MCF 10A (cell line): ENCODE data around the gene PFDN1. TPM values are rescaled to one million over a fixed set of nuclear protein-coding genes. Genes with fewer than 3 reads are reported as not detected.

ENCODE experiments used
- BruUV-seq: library from RNA; stranded (reverse); fragments of 400-500 nt; replicated peaks from 2 replicates; lab custom pipeline; 2021; lab: Mats Ljungman, UMichigan
- CTCF ChIA-PET: fragments of 300-600 bp; sonication (Branson Sonifier 250); formaldehyde crosslinking; extraction: SDS; loops from one replicate; lab custom pipeline; 2021; ENCODE audit warnings: antibody characterized with exemption, inconsistent platforms; lab: Yijun Ruan, JAX
- POLR2A ChIA-PET: fragments of 300-600, 350-650 bp; sonication (Branson Sonifier 250); formaldehyde crosslinking; extraction: SDS; loops from one replicate; lab custom pipeline; 2020; ENCODE audit warnings: antibody characterized with exemption, inconsistent platforms; lab: Yijun Ruan, JAX
- DNase-seq: peaks from one replicate; pipeline ENCODE4 v3.0.0-alpha.2; 2018; ENCODE audit not compliant: unreplicated experiment
- H3K27ac Mint-ChIP-seq: one replicate; pipeline ENCODE4 v1.8.0; 2022; ENCODE audit warnings: mild to moderate bottlenecking, low read depth, mixed read lengths; ENCODE audit not compliant: unreplicated experiment
- H3K27me3 Mint-ChIP-seq: one replicate; pipeline ENCODE4 v1.8.0; 2022; ENCODE audit warnings: mixed read lengths; ENCODE audit not compliant: insufficient read depth, unreplicated experiment
- H3K36me3 Mint-ChIP-seq: one replicate; pipeline ENCODE4 v1.8.0; 2022; ENCODE audit warnings: mild to moderate bottlenecking, moderate library complexity, mixed read lengths; ENCODE audit not compliant: insufficient read depth, unreplicated experiment
- H3K4me1 Mint-ChIP-seq: one replicate; pipeline ENCODE4 v1.8.0; 2022; ENCODE audit warnings: mixed read lengths; ENCODE audit not compliant: insufficient read depth, unreplicated experiment
- H3K4me3 Mint-ChIP-seq: one replicate; pipeline ENCODE4 v1.8.0; 2022; ENCODE audit warnings: mild to moderate bottlenecking, moderate library complexity, mixed read lengths; ENCODE audit not compliant: unreplicated experiment
- H3K9me3 Mint-ChIP-seq: one replicate; pipeline ENCODE4 v1.8.0; 2022; ENCODE audit warnings: mixed read lengths; ENCODE audit not compliant: unreplicated experiment
- intact Hi-C: fragments of 100-400 bp; cut with micrococcal nuclease; formaldehyde crosslinking; loops from 2 replicates; pipeline ENCODE4 v1.14.1; 2022
- total RNA-seq: library from RNA; stranded (reverse); gene quantifications from 2 replicates; pipeline ENCODE4 v1.2.3, GENCODE V29; 2022
- TF ChIP-seq, protein P1 (sequence below): fragments of 200-600 bp; IDR thresholded peaks from one replicate; pipeline ENCODE4 v1.8.0; 2022; ENCODE audit warnings: antibody characterized with exemption, mild to moderate bottlenecking; ENCODE audit not compliant: unreplicated experiment

Gene PFDN1
- total RNA-seq, 1 experiment from 2014 or later: 94.7 TPM

DNA sequence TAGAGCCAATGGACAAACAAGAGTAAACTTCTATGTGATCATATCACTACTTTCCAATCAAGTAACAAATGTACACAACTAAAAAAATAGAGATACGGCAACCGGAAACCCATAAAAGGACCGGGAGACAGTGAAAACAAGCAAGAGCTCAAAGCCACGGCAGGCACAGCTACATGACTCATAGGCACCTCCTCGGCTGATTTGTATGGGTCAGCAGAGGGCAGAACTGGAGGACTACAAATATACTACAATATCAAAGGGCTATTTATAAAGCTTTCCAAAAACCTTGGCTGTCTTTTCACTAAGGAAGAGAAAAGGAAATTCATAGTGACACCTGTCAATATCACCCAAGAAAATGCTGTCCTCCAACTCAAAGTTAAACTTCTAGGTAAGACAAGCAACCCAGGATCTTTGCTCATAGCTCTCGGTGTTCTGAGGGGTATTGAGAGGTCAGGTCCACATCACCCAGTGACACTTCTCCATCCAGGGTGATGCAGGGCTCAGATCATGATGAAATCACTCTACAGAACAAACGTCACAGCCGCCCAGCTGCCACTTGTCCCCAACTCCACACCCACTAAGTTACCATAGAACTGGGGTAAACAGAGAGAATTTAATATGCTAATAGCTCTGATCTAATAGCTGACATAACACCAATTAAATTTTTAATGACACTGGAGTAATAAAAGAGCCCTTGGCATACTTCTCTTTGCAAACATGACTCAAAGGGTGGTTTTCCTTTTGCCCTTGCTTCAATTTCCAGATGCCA lies 41.3 kb downstream of the PFDN1 start:
- no peaks in the 10 kb centered on the region for H3K27me3 Mint-ChIP-seq
- no peak overlapping the region for H3K4me3 Mint-ChIP-seq
- H3K36me3 Mint-ChIP-seq: peaks cover 21% of the 10 kb centered on the region
- intact Hi-C loops: loop anchor here (1.0 kb wide), 1 partner anchor 85 kb away; the partner anchor contains the start of gene HBEGF
- CTCF ChIA-PET: interaction anchor here (0.6 to 42.5 kb wide), 15 partner anchors 10 to 1797 kb away, joined by 3 to 1450 read pairs (median 7); partner anchors contain the start of gene HBEGF
- H3K9me3 Mint-ChIP-seq: no peaks in the 10 kb centered on the region
- DNase-seq: peak; percentile 95
- H3K4me1 Mint-ChIP-seq: peaks cover 53% of the 10 kb centered on the region
- TF ChIP-seq, protein P1, sequence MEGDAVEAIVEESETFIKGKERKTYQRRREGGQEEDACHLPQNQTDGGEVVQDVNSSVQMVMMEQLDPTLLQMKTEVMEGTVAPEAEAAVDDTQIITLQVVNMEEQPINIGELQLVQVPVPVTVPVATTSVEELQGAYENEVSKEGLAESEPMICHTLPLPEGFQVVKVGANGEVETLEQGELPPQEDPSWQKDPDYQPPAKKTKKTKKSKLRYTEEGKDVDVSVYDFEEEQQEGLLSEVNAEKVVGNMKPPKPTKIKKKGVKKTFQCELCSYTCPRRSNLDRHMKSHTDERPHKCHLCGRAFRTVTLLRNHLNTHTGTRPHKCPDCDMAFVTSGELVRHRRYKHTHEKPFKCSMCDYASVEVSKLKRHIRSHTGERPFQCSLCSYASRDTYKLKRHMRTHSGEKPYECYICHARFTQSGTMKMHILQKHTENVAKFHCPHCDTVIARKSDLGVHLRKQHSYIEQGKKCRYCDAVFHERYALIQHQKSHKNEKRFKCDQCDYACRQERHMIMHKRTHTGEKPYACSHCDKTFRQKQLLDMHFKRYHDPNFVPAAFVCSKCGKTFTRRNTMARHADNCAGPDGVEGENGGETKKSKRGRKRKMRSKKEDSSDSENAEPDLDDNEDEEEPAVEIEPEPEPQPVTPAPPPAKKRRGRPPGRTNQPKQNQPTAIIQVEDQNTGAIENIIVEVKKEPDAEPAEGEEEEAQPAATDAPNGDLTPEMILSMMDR: no peak
- POLR2A ChIA-PET: interaction anchor here (0.6 to 9.3 kb wide), 21 partner anchors 10 to 968 kb away, joined by 3 to 136 read pairs (median 6); partner anchors contain the start of genes CYSTM1, HBEGF, IK and MATR3
- peak overlapping the region; percentile 85 for H3K27ac Mint-ChIP-seq
- BruUV-seq: TSS peak; percentile 20

DNA sequence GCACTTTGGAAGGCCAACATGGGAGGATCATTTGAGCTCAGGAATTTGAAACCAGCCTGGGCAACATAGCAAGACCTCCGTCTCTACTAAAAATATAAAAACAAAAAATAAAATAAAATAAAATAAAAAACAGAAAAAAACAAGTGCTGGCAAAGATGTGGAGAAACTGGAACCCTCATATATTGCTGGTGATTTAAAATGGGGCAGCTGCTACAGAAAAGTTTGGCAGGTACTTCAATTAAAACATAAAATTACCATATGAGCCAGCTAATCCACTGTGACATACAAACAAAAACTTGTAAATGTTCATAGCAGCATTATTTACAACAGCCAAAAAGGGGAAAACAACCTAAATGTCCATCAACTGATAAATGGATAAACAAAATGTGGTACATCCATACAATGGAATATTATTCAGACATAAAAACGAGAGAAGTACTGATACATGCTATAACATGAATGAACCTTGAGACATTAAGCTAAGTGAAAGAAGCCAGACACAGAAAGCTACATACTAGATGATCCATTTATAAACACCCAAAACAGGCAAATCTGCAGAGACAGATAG lies 42.7 kb downstream of the PFDN1 start:
- H3K27ac Mint-ChIP-seq: peak overlapping the region; percentile 93
- H3K4me3 Mint-ChIP-seq: no peak overlapping the region
- H3K9me3 Mint-ChIP-seq: no peaks in the 10 kb centered on the region
- intact Hi-C loops: no loop called here
- TF ChIP-seq, protein P1: no peak
- H3K36me3 Mint-ChIP-seq: peaks cover 21% of the 10 kb centered on the region
- no peaks in the 10 kb centered on the region for H3K27me3 Mint-ChIP-seq
- H3K4me1 Mint-ChIP-seq: peaks cover 43% of the 10 kb centered on the region
- TSS peak; percentile 94 for BruUV-seq
- ChIA-PET POLR2A (interaction anchor here (0.5 to 9.3 kb wide), 20 partner anchors 9 to 153 kb away, joined by 3 to 136 read pairs (median 4); partner anchors contain the start of genes HBEGF and PFDN1), CTCF (interaction anchor here (0.9 to 42.5 kb wide), 14 partner anchors 11 to 460 kb away, joined by 3 to 1450 read pairs (median 7); partner anchors contain the start of gene HBEGF)
- no peak for DNase-seq

DNA sequence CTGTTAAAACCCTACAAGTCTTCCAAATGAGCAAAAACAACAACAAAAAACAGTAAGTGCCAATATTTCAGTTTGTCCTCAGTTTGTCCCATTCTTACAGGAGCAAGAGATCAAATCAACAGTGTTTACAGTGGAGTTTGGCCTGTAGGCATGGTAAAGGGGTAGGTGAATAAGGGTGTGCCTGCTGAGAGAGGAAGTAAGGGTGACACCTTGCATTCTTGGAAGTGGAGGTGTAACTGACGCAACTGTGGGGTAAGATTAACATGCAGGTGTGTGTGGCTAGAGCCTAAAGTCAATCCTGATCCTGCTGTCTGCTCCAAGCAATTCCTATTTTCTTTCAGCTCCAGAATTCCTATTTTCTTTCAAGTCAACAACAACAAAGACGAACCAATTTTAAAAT lies 43.4 kb downstream of the PFDN1 start:
- ChIA-PET POLR2A (interaction anchor here (0.5 to 9.3 kb wide), 14 partner anchors 13 to 143 kb away, joined by 3 to 136 read pairs (median 5); partner anchors contain the start of genes HBEGF and PFDN1), CTCF (interaction anchor here (1.0 to 42.5 kb wide), 7 partner anchors 16 to 113 kb away, joined by 3 to 1450 read pairs (median 4); partner anchors contain the start of gene HBEGF)
- Mint-ChIP-seq H3K9me3 (no peaks in the 10 kb centered on the region), H3K4me1 (peaks cover 43% of the 10 kb centered on the region), H3K27ac (peak overlapping the region; percentile 93), H3K27me3 (no peaks in the 10 kb centered on the region), H3K36me3 (peaks cover 21% of the 10 kb centered on the region), H3K4me3 (no peak overlapping the region)
- TF ChIP-seq, protein P1: no peak
- no TSS peak for BruUV-seq
- intact Hi-C loops: loop anchor here (2.0 kb wide), 1 partner anchor 43 kb away; the partner anchor contains the start of gene PFDN1
- DNase-seq: peak; percentile 93
